Stimulated activated CD4-positive, alpha-beta T cell treated with anti-CD3 and anti-CD28 coated beads, Interleukin-1b, Interleukin-23, amount 100 ng/mL, for 1 hour (primary cell): Measurements from ENCODE around the gene GPLD1.
"Not testable (repeated sequence)": the region's sequence is repeated elsewhere in the genome, so short reads cannot be mapped to it uniquely, and the experiment has no call there.

Experiments used
- DNase-seq, 2 donors: peaks; one replicate each; pipeline ENCODE4 v3.0.0-alpha.2; 2020; ENCODE audit warnings: low read depth in 2 of 2

GPLD1 gene

DNA sequence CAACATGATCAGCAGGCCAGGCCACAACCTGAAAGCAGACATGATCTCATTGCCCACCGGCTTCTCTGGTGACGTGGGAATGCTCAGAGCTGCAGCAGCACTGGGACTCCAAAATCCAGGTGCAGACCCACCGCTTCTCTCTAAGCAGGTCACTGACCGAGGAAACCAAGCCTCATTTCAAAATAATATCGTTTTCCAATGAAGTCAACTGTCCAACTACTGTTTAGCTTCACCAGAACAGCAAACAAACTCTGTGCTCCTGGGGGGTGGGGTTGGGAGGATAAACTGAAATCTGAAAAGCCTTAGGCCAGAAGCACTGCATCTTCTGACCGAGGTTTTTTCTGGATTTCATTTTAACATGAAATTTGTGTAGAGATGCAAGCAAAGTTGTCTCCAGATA lies at the start of gene GPLD1:
Gene GPLD1, minus strand, starts transcription at position 109 of the 400 bp plus-strand sequence. Its CDS starts 67 bp downstream, at position 42.
- no peak for DNase-seq

- DNase-seq: no peak
Observed at GRCh38 chr6:24537771-24538385, 48.5 kb upstream of the GPLD1 start.

DNA sequence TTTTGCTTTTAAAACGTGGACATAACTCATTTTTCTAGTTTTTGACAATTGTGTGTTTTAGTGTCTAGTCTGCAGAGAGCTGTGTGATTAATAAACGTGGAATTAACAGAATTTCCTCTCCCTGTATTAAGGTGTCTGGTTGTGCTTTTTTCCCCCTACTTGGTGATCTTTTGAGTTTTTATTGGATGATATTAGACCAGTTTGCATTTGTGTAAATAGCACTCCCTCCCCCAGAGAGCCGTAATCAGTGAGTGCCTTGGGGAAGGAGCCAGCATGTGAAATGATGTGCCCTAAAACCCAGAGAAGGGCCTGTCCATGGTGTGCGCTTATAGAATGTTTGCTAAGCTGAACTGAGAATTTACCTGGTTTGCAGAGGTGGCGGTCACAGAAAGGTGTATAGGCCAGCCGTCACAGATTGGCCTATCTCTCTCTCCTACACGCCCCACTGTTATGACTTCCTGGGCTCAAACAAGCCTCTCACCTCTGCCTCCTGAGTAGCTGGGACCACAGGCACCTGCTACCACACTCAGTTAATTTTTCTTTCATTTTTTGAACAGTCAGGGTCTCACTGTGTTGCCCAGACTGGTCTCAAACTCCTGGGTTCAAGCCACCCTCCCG lies 47.8 kb upstream of the GPLD1 start:
- DNase-seq: no peak

DNA sequence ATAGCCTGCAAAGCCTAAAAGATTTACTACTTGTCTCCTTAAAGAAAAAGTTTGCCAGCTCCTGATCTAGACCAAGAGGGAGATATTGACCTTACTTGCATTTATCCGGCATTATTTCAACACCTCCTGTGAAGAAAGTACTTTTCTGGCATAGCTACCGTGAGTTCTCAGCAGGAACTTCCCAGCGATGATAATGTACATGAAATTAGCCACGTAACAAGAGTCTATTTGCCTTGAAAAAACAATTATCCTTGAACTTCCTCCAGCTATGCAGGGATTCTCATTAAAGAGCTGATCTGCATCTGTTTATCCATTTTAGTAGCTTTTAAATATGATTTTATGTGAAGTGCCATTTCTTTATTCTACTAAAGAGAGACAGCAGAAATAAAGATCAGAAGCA lies 47.1 kb upstream of the GPLD1 start:
- DNase-seq: no peak

DNA sequence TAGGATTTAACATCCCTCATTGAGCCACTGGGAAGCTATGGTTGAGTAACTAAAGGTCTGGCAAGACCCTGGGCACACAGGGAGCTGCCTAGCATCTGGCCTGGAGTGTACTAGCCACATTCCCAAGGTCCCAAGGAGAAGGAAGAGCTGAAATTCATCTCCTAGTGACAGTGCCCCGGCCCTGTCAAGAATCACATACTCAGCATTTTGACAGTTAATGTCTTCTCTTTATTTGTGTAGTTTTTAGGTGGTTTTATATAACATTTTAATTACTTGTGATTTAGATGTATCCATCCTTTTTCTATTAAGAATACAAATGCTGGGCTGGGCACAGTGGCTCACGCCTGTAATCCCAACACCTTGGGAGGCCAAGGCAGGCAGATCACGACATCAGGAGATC lies 45.8 kb upstream of the GPLD1 start:
- DNase-seq: no peak

GRCh38 chr6:24534329-24534728 lies 45.0 kb upstream of the GPLD1 start:
- DNase-seq: no peak

GRCh38 chr6:24529985-24530384 lies 40.6 kb upstream of the GPLD1 start:
- no peak for DNase-seq

DNA sequence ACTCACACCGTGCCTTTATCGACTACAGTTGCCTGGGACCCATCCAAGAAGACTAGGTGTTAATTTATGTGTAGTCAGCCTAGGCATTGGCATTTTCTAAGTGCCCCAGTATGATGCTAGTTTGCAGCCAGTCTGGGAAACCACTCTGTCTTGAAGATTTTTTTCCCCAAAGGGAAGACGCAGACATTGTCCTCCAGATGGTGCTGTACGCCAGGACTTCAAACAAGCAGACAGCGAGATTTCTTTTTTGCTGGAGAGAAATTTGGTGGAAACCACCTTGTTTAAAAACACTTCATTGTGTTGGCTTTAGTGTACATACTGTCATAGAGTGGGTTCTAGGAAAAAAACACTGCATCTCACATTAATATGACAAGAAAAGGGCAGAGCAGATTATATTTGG lies 35.4 kb upstream of the GPLD1 start:
- no peak for DNase-seq

- DNase-seq: no peak
Observed at GRCh38 chr6:24524329-24524728, 35.0 kb upstream of the GPLD1 start.

DNA sequence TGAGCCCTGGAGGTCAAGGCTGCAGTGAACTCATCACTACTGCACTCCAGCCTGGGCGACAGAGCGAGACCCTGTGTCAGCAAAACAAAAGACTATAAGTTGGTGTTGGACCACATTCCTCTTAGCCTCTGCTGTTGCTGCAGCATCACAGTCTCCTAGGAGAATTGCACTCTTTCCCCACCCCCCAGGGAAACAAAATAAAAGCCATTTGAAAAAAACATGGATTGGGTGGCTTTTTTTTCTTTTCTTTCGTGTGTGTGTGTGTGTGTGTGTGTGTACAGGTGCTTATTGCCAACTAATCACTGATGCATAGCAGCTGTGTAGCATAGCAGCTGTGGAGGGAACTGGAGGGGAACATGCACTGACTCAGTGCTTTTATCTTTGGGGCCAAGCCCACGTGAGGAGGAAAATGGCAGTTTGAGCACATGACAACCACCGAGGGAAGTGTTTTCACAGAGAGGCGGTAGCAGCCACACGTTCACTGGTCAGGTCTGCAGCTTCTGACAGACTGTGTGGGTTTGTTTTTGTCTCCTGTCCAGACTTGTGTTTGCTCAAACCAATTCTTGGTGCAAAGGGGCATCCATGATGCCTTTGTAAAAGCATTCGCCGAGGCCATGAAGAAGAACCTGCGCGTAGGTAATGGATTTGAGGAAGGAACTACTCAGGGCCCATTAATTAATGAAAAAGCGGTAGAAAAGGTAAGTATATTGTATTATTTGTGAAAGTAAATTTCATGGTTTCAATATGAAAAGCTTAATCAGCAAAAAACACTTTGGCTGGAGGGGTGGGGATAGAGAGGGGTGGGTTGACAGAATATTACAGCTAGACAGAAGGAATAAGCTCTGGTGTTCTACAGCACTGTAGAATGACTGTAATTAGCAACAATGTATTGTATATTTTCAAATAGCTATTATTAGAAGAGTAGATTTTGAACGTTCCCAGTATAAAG lies 33.1 kb upstream of the GPLD1 start:
- no peak for DNase-seq

GRCh38 chr6:24520929-24521546 lies 31.7 kb upstream of the GPLD1 start:
- no peak for DNase-seq

DNA sequence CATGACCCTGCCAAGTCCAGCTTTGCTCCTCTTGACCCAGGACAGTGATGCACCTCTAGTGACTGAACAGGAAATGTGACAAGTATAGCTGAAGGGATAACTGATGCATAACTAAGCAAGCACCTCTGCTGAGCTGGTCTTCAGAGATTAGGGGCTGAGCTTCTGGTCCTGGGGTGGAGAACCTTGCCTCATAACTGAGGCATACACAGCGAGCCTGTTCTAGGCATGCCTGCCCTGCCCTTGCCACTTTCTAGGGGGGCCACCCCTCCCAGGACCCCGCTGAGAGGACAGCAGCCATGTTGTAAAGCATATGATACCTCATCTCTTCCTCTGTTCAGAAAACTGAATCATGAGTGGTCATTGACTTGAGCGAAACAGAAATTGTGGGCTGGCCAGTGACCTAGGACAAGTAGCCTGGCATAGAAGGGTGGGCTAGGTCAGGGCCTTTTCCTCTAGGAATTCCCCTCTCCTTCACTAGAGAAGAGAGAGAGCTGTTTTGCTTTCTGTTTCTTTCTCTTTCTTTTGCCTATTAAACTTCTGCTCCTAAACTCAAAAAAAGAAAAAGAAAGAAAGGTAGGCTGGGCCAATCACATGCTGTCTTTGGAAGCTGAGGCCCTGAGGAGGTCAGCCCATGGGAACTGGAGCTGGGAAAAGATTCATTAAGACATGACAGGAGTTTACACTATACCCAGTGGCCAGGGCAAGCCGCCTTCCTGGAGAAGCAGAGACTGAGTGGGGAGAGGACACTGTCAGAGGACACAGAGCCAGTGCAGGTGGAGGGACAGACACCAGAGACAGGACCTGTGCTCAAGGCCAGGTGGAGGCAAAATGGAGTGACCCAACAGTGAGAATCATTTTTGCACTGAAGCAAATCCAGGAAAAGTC lies 28.5 kb upstream of the GPLD1 start:
- DNase-seq: no peak

- no peak for DNase-seq
Observed at GRCh38 chr6:24513602-24514001, 24.2 kb upstream of the GPLD1 start.

DNA sequence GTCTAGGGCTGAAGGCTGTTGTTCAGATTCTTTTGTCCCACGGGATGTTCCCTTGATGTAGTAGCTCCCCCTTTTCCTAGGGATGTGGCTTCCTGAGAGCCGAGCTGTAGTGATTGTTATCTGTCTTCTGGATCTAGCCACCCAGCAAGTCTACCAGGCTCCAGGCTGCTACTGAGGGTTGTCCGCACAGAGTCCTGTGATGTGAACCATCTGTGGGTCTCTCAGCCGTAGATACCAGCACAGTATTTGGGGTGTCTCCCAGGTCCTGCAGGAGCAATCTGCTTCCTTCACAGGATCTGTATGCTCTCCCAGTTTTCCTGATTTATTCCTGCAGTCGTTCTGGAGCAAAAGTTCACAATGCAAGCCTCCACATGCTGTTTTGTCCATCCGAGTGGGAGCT lies 22.6 kb upstream of the GPLD1 start:
- not testable (repeated sequence) for DNase-seq

DNA sequence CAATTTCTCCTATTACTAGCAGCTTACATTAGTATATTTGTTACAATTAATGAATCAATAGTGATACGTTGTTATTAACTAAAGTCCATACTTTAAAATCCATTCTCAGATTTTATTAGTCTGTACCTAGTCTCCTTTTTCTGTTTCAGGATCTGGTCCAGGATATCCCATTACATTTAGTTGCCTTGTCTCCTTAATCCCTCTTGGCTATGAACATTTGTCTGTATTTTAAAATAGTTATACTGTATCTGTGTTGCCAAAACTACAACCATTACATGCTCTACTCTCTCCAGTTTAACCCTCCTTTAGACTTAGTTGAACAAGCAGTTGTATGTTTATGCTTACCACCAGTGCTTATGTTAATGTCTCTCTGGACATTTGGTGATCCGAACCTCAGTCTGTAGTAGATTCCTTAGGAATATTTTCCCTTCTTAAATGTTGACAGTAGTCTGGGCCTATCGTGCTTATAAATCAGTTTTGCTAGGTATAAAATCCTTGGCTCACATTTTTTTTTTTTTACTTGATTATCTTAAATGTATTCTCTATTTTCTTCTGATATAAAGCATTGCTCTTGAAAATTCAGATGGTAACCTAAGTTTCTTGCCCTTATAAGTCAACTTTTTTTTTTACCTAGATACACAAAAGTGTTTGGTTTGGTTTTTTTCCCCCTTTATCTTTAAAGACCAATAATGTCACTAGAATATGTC lies 17.6 kb upstream of the GPLD1 start:
- DNase-seq: no peak

GRCh38 chr6:24504649-24505586 lies 15.5 kb upstream of the GPLD1 start:
- no peak for DNase-seq

DNA sequence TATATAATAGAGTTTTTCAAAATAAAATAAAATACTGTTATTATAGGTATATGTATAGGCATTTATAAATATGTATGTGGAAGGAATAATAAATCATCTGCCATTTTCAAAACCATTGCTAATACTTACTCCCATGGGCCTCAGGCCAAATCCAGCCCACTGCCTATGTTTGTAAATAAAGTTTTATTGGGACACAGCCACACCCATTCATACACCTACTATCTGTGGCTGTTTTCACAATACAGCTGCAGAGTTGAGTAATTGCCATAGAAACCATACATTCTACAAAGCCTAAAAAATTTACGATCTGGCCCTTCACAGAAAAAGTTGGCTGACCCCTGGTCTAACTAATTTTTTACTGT lies 14.9 kb upstream of the GPLD1 start:
- DNase-seq: no peak

GRCh38 chr6:24501914-24502313 lies 12.5 kb upstream of the GPLD1 start:
- no peak for DNase-seq

DNA sequence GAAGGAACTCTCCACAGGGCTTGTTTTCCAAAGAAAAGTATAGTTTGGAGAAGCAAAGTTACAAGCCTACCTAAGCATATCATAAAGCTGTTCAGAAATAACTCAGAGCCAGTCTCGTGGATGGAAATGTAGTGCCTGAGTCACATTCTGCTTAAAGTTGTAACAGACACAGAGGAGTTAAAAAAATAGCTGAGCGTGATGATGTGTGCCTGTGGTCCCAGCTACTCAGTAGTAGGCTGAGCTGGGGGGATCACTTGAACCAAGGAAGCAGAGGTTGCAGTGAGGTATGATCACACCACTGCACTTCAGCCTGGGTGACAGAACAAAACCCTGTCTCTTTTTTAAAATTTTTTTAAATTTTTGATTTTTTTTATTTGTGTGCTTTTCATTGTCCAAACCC lies 12.0 kb upstream of the GPLD1 start:
- DNase-seq: no peak

DNA sequence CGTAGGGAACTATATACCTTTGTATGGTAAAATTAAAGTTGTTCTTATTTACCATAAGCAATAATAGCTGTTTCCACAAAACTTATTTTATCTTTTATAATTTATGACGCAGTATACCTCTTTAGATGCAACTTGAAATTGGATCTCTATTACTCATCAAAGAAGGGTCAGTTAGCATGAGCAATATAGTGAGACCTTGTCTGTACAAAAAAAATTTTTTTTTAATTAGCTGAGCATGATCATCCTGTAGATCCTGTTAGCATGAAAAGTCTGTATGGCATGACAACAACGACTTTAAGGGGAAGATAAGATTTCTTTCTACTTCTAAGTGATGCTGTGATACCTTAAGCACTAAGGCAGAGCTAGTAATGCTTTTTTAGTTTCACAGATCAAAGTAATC lies 11.3 kb upstream of the GPLD1 start:
- DNase-seq: no peak
